ENCODE data around the gene SH3D21. TPM values are rescaled to one million over a fixed set of nuclear protein-coding genes. Genes with fewer than 3 reads are reported as not detected.

The SH3D21 gene
- total RNA-seq, 2 experiments from 2014 or later = 15.2 to 16.7 TPM

- ChIA-PET POLR2A (no interaction called here), CTCF (ENCODE audit: unreplicated experiment) (no interaction called here)
- peaks cover 41% of the 10 kb centered on the region for H3K4me1 ChIP-seq (ENCODE audit: insufficient read depth, low read length, poor library complexity, severe bottlenecking)
- H3K27ac ChIP-seq (ENCODE audit: low read depth, low read length, poor library complexity, severe bottlenecking) = no peak overlapping the region
- DNase-seq (ENCODE audit: low spot score) = no peak
- TF ChIP-seq EZH2phosphoT487 (IDR thresholded peaks at IDR 0.05; ENCODE audit: borderline replicate concordance, low read depth, low read length) (no peak), CTCF (conservative IDR thresholded peaks at IDR 0.05; ENCODE audit: low read length) (no peak)
- H2AFZ ChIP-seq (ENCODE audit: low read length) = no peak overlapping the region
- intact Hi-C loops (cut with micrococcal nuclease; ENCODE audit: unreplicated experiment) = no loop called here
- H3K79me2 ChIP-seq (ENCODE audit: insufficient read depth, low read depth, low read length) = no peaks in the 10 kb centered on the region
- no peak overlapping the region for H3K4me2 ChIP-seq (ENCODE audit: low read length)
- H3K9me3 ChIP-seq (ENCODE audit: low read length) = no peaks in the 10 kb centered on the region
- no peak overlapping the region for H3K4me3 ChIP-seq (ENCODE audit: low read depth, low read length, poor library complexity, severe bottlenecking)
- H3K36me3 ChIP-seq (ENCODE audit: insufficient read depth, low read length) = no peaks in the 10 kb centered on the region
- H3K9me2 ChIP-seq (ENCODE audit: insufficient read depth, low read length) = no peaks in the 10 kb centered on the region
- no peaks in the 10 kb centered on the region for H4K20me1 ChIP-seq (ENCODE audit: insufficient read depth, low read length)
- BruUV-seq (replicated peaks) = no TSS peak
Measured at GRCh38 chr1:36324353-36324703, 18.2 kb downstream of the SH3D21 start.

- intact Hi-C loops (cut with micrococcal nuclease; ENCODE audit: unreplicated experiment) = no loop called here
- no peaks in the 10 kb centered on the region for H3K36me3 ChIP-seq (ENCODE audit: insufficient read depth, low read length)
- H4K20me1 ChIP-seq (ENCODE audit: insufficient read depth, low read length) = no peaks in the 10 kb centered on the region
- peak; percentile 34 for DNase-seq (ENCODE audit: low spot score)
- TF ChIP-seq CTCF (conservative IDR thresholded peaks at IDR 0.05; ENCODE audit: low read length) (no peak), EZH2phosphoT487 (IDR thresholded peaks at IDR 0.05; ENCODE audit: borderline replicate concordance, low read depth, low read length) (no peak)
- no peak overlapping the region for H3K4me3 ChIP-seq (ENCODE audit: low read depth, low read length, poor library complexity, severe bottlenecking)
- H3K4me2 ChIP-seq (ENCODE audit: low read length) = no peak overlapping the region
- BruUV-seq (replicated peaks) = no TSS peak
- H2AFZ ChIP-seq (ENCODE audit: low read length) = no peak overlapping the region
- ChIA-PET CTCF (ENCODE audit: unreplicated experiment) (no interaction called here), POLR2A (no interaction called here)
- no peaks in the 10 kb centered on the region for H3K9me2 ChIP-seq (ENCODE audit: insufficient read depth, low read length)
- H3K9me3 ChIP-seq (ENCODE audit: low read length) = no peaks in the 10 kb centered on the region
- no peak overlapping the region for H3K27ac ChIP-seq (ENCODE audit: low read depth, low read length, poor library complexity, severe bottlenecking)
- no peaks in the 10 kb centered on the region for H3K79me2 ChIP-seq (ENCODE audit: insufficient read depth, low read depth, low read length)
- peaks cover 55% of the 10 kb centered on the region for H3K4me1 ChIP-seq (ENCODE audit: insufficient read depth, low read length, poor library complexity, severe bottlenecking)
Measured at GRCh38 chr1:36326499-36326898, 20.3 kb downstream of the SH3D21 start.

GRCh38 chr1:36327421-36328087 lies 21.4 kb downstream of the SH3D21 start:
- Histone ChIP-seq H2AFZ (ENCODE audit: low read length) (no peak overlapping the region), H3K9me2 (ENCODE audit: insufficient read depth, low read length) (no peaks in the 10 kb centered on the region)
- CTCF ChIA-PET (ENCODE audit: unreplicated experiment) = no interaction called here

More at GRCh38 chr1:36327421-36328087, 21.4 kb downstream of the SH3D21 start:
- Histone ChIP-seq H3K4me1 (ENCODE audit: insufficient read depth, low read length, poor library complexity, severe bottlenecking) (peaks cover 55% of the 10 kb centered on the region), H3K9me3 (ENCODE audit: low read length) (no peaks in the 10 kb centered on the region), H3K36me3 (ENCODE audit: insufficient read depth, low read length) (no peaks in the 10 kb centered on the region), H4K20me1 (ENCODE audit: insufficient read depth, low read length) (no peaks in the 10 kb centered on the region), H3K4me2 (ENCODE audit: low read length) (no peak overlapping the region), H3K4me3 (ENCODE audit: low read depth, low read length, poor library complexity, severe bottlenecking) (no peak overlapping the region), H3K27ac (ENCODE audit: low read depth, low read length, poor library complexity, severe bottlenecking) (no peak overlapping the region), H3K79me2 (ENCODE audit: insufficient read depth, low read depth, low read length) (no peaks in the 10 kb centered on the region)
- POLR2A ChIA-PET = no interaction called here
- intact Hi-C loops (cut with micrococcal nuclease; ENCODE audit: unreplicated experiment) = no loop called here
- no TSS peak for BruUV-seq (replicated peaks)
- no peak for TF ChIP-seq CTCF (conservative IDR thresholded peaks at IDR 0.05; ENCODE audit: low read length)
- TF ChIP-seq EZH2phosphoT487 (IDR thresholded peaks at IDR 0.05; ENCODE audit: borderline replicate concordance, low read depth, low read length) = no peak
- DNase-seq (ENCODE audit: low spot score) = no peak
